Smooth muscle cell (in vitro differentiated cells): Measurements from ENCODE around the gene NCKAP5. TPM values are rescaled to one million over a fixed set of nuclear protein-coding genes. Genes with fewer than 3 reads are reported as not detected.

Experiments used
- DNase-seq: peaks from one replicate; lab custom pipeline; 2025; ENCODE audit not compliant: unreplicated experiment; lab: John Stamatoyannopoulos, UW
- H2AFZ ChIP-seq: fragments of 200-600 bp; sonication (generic); 2 replicates; pipeline ENCODE4 v1.6.0; 2016; ENCODE audit warnings: antibody characterized with exemption, low read depth, mild to moderate bottlenecking
- H3F3A ChIP-seq: fragments of 200-600 bp; sonication (generic); 2 replicates; pipeline ENCODE4 v1.6.0; 2017; ENCODE audit warnings: antibody characterized with exemption, low read depth
- H3K27ac ChIP-seq: fragments of 200-600 bp; sonication (generic); 2 replicates; pipeline ENCODE4 v1.5.1; 2016; ENCODE audit warnings: low read depth, mild to moderate bottlenecking
- H3K27me3 ChIP-seq: fragments of 200-600 bp; sonication (generic); 2 replicates; pipeline ENCODE4 v1.6.1; 2016; ENCODE audit warnings: low read depth, mild to moderate bottlenecking
- H3K36me3 ChIP-seq: fragments of 200-600 bp; sonication (generic); 2 replicates; pipeline ENCODE4 v1.5.1; 2016; ENCODE audit warnings: low read depth
- H3K4me1 ChIP-seq: fragments of 200-600 bp; sonication (generic); 2 replicates; pipeline ENCODE4 v1.5.1; 2016; ENCODE audit warnings: low read depth
- H3K4me2 ChIP-seq: fragments of 200-600 bp; sonication (generic); 2 replicates; pipeline ENCODE4 v1.6.0; 2016; ENCODE audit warnings: mild to moderate bottlenecking
- H3K4me3 ChIP-seq: fragments of 200-600 bp; sonication (generic); 2 replicates; pipeline ENCODE4 v1.5.1; 2016; ENCODE audit warnings: mild to moderate bottlenecking
- H3K79me2 ChIP-seq: fragments of 200-600 bp; sonication (generic); 2 replicates; pipeline ENCODE4 v1.6.0; 2016; ENCODE audit warnings: low read depth, mild to moderate bottlenecking
- H3K9ac ChIP-seq: fragments of 200-600 bp; sonication (generic); 2 replicates; pipeline ENCODE4 v1.6.0; 2016; ENCODE audit warnings: low read depth
- H3K9me3 ChIP-seq: fragments of 200-600 bp; sonication (generic); replicated peaks from 2 replicates; pipeline ENCODE4 v1.5.1; 2016; ENCODE audit warnings: low read depth
- H4K20me1 ChIP-seq: fragments of 200-600 bp; sonication (generic); 2 replicates; pipeline ENCODE4 v1.6.0; 2016; ENCODE audit warnings: low read depth
- CTCF ChIP-seq: fragments of 200-600 bp; sonication (generic); IDR thresholded peaks from 2 replicates; pipeline ENCODE4 v1.5.1; 2017; ENCODE audit warnings: borderline replicate concordance, mild to moderate bottlenecking, antibody characterized with exemption; ENCODE audit not compliant: insufficient read depth, poor library complexity, severe bottlenecking
- WGBS: methylation state at CpG from one replicate; pipeline ENCODE4 v1.1.7; 2016; ENCODE audit warnings: low lambda C conversion rate; 5-methylcytosine and 5-hydroxymethylcytosine counted together
- polyA plus RNA-seq: library from polyadenylated mRNA; unstranded; fragments of >200 nt; fragmentation: Nextera tagmentation; extraction: Ambion mirVana; gene quantifications from 2 replicates; pipeline ENCODE4 v1.2.1, GENCODE V29; 2016
- total RNA-seq: library from RNA; depleted of rRNA; stranded (reverse); fragments of >200 nt; gene quantifications from 2 replicates; pipeline ENCODE4 v1.2.3, GENCODE V29; 2014

The NCKAP5 gene
- total and polyA plus RNA-seq, 2 experiments from 2014 or later = 4.6 to 9.5 TPM

DNA sequence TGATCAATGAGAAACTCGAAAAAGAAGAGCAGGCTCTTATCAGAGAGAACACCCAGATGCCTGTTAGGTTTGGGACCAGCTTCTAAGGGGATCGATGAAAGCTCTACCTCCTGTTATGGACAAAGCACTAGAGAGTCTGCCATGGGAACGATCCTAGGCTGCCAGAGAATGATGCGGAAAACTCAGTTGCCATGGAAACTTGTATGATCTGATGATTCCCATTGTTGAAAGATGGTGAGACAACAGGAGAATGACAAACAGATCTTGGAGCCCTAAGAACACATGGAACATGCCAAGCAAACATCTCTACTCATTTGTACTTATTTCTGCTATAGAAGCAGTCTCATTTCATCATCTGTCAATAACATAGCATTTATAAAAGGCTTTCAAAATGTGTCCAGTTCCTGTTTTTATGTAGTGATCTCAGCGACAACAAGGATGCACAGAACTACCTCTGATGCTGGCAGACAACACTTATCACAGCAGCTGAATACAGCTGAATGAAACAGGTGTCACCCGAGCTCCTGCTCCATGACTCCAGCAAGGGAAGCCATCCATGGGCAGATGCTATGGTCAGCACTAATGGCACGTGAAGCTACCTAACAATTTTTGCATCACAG is 59.6 kb downstream of the NCKAP5 start:
- Histone ChIP-seq H4K20me1 (no peaks in the 10 kb centered on the region), H3K36me3 (no peaks in the 10 kb centered on the region), H3K4me3 (no peak overlapping the region), H3K4me2 (no peak overlapping the region), H2AFZ (no peak overlapping the region), H3K9me3 (no peaks in the 10 kb centered on the region), H3K27me3 (no peaks in the 10 kb centered on the region), H3K4me1 (no peaks in the 10 kb centered on the region), H3K79me2 (no peaks in the 10 kb centered on the region), H3K27ac (no peak overlapping the region), H3F3A (no peaks in the 10 kb centered on the region), H3K9ac (no peak overlapping the region)
- TF ChIP-seq CTCF = no peak
- 82% methylated on average over 7 of the region's 7 CpGs for WGBS
- no peak for DNase-seq

DNA sequence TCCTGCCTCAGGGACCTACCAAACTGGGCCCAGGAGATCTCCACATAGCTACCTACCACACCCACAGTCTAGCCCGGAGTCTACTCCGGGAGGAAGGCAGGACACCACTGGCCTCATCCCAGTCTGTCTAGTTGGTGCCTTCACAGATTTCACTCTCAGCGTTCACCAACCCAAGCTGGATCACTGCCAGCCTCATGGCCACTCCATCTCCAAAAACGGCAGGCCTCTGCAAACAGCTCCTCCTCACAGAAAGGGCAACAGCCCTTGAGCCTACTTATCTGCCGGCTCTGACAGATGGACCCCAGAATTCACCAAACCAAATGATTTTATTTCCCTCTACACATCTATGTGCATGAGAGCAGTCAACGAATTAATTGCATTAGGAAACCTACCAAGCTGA is 61.3 kb downstream of the NCKAP5 start:
- Histone ChIP-seq H2AFZ (no peak overlapping the region), H3K27me3 (no peaks in the 10 kb centered on the region), H3K9ac (no peak overlapping the region), H3K4me3 (no peak overlapping the region), H3F3A (no peaks in the 10 kb centered on the region), H3K36me3 (no peaks in the 10 kb centered on the region), H4K20me1 (no peaks in the 10 kb centered on the region), H3K4me2 (no peak overlapping the region), H3K27ac (no peak overlapping the region), H3K4me1 (no peaks in the 10 kb centered on the region), H3K9me3 (no peaks in the 10 kb centered on the region), H3K79me2 (no peaks in the 10 kb centered on the region)
- TF ChIP-seq CTCF = no peak
- 88% methylated on average over 6 of the region's 6 CpGs for WGBS
- no peak for DNase-seq

DNA sequence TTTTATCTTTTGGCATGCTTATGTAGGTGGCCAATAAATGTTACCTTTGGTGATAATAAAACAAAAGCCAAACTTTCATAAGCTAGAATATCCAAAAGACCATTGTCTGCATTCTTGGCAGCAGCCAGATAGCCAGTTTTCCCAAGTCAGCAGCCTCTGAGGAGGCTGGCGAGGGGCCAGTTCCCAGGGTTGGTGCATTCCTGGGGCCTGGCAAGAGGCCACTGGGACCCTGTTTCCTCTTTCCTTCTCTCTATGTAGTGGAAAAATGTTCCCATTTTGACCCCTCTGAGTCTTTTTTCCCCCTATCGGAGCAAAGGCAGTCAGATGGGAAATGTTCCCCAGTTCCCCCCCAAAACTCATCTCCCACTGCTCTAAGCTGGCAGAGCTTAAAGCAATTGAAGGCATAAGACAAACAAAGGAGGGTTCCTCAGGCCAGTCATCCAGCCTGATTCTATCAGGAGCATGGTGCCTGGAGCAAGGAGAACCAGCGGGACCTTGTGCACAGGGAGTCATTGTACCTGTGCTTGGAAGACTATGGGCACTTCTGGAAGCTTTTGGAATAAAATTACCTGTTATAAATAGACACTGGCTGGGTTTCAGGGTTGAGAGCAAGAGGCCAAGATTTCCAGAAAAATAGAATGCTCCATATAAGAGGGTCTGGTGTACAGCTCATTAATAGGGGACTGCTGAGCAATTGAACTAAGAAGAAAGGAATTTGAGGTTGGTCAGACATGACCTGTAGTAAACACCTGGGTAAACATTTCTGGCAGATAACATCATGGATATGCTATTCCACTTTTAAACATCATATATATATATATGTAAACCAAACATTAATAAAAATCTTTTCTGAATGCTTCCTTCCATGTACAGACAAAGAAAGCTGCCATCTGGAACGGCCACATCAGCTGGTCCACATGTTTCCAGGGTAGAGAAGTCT is 63.4 kb downstream of the NCKAP5 start:
- H3K27ac ChIP-seq = no peak overlapping the region
- H3K79me2 ChIP-seq = no peaks in the 10 kb centered on the region
- no peak overlapping the region for H2AFZ ChIP-seq
- no peaks in the 10 kb centered on the region for H3K9me3 ChIP-seq
- no peak for DNase-seq
- peaks cover 6% of the 10 kb centered on the region for H3K4me1 ChIP-seq
- H3K36me3 ChIP-seq = no peaks in the 10 kb centered on the region
- no peaks in the 10 kb centered on the region for H3K27me3 ChIP-seq
- H4K20me1 ChIP-seq = no peaks in the 10 kb centered on the region
- no peaks in the 10 kb centered on the region for H3F3A ChIP-seq
- H3K4me3 ChIP-seq = no peak overlapping the region
- no peak overlapping the region for H3K9ac ChIP-seq
- TF ChIP-seq CTCF = no peak
- no peak overlapping the region for H3K4me2 ChIP-seq
- WGBS = 94% methylated on average over 4 of the region's 4 CpGs
